LNCAP (cell line): Measurements from ENCODE around the gene KLF16.

Source experiments
- CTCF ChIP-seq: fragments of 450-650 bp; IDR thresholded peaks from 2 replicates; pipeline ENCODE4 v1.5.1; 2017; ENCODE audit warnings: mild to moderate bottlenecking

The KLF16 gene

GRCh38 chr19:1874554-1875185, 11.3 kb upstream of the KLF16 start:
- no peak for TF ChIP-seq CTCF

GRCh38 chr19:1873524-1874473, 10.4 kb upstream of the KLF16 start:
- TF ChIP-seq CTCF: no peak

- TF ChIP-seq CTCF: no peak
Measured at GRCh38 chr19:1872807-1873523, 9.6 kb upstream of the KLF16 start.

GRCh38 chr19:1871630-1872029, 8.3 kb upstream of the KLF16 start:
- no peak for TF ChIP-seq CTCF

GRCh38 chr19:1871140-1871597, 7.8 kb upstream of the KLF16 start:
- no peak for TF ChIP-seq CTCF

DNA sequence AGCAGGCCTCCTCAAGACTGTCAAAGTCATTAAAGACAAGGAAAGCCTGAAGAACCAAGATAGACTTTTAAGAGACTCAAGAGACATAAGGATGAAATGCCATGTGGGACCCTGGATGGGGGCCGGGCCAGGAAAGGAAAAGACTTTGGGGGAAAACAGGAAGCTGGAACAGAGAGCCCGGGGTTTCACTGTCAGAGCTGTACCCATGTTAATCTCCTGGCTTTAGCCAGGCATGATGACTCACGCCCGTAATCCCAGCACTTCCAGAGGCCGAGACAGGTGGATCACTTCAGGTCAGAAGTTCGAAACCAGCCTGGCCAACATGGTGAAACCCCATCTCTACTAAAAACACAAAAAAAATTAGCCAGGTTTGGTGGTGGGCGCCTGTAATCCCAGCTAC, 5.6 kb upstream of the KLF16 start:
- no peak for TF ChIP-seq CTCF

DNA sequence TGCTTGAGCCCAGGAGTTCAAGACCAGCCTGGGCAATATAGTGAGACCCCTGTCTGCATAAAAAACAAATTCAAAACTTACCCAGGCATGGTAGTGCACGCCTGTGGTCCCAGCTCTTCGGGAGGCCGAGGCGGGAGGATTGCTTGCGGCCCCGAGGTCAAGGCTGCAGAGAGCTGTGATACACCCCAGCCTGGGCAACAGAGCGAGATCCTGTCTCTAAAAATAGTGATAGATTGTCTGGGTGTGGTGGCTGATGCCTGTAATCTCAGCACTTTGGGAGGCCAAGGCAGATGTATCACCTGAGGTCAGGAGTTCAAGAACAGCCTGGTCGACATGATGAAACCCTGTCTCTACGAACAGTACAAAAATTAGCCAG, 4.0 kb upstream of the KLF16 start:
- TF ChIP-seq CTCF: no peak
